HK-2 (cell line): ENCODE data around the gene CTNNA1.

ENCODE experiments used
- DNase-seq: peaks from one replicate; pipeline ENCODE4 v3.0.0-alpha.2; 2018; ENCODE audit not compliant: unreplicated experiment

Gene CTNNA1

GRCh38 chr5:138965626-138966025, 212.4 kb downstream of the CTNNA1 start:
- DNase-seq = no peak

DNA sequence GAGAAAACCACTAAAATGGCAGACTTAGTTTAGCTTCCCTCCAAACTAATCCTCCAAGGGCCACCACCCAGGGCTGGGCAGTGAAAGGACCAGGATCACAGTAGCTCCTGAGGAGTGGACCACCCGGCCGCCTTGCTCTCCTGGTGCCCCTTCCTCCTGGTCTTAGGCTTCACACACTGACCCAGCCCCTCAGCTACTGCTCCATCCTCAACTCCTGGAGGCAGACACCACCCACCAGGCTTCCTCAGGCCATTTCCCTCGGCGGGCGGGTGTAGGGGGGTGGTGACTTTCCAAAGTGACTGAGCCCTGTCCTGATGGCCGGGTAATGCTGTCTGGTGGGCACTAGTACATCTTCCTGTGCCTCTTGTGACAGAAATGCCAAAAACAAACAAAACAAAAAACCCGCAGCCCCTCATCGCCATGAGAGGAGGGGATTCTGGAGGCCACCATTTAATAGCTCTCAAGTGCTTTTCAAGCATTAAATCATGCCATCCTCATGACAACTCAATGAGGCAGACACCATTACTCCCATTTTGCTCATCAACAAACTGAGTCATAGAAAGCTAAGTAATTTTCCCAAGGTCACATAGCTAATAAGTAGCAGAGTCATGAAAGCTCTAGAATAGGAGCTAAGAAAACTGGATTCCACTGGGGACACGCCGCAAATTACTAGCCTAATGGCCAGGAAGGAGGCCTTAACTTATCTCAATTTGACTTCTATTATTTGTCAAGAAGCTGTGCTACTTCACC, 213.2 kb downstream of the CTNNA1 start:
- DNase-seq = no peak

DNA sequence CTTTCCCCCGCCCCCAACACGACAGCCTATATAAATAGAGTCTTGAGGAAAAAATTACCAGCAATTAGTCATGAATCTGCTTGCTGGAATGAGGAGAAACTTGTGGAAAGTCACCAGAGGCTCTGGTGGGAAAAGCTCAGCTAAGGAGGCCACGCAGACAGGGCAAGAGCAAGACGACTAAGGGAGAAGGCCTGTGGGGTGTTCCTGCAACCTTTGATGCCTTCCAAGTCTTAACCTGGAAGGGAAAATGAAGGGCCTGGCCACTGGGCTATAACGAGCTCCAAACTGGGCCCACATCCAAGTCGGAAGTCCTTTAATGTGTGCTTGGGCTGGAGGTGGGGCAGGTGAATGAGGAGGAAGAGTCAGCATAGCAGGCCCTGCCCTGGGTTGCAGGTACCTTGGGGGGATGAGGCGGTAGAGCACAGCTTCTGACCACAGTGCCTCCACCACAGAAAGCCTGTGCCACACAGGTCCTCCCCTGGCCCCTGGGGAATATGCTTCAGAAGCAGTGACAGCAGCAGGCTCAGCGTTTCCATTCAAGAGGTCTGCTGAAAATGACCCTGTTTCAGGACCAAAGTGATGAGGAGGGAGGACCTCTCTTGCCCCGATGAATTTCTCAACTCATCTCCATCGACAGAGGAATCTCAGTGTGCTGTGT, 214.7 kb downstream of the CTNNA1 start:
- no peak for DNase-seq

- DNase-seq = no peak
Measured at GRCh38 chr5:138968601-138969000, 215.4 kb downstream of the CTNNA1 start.

DNA sequence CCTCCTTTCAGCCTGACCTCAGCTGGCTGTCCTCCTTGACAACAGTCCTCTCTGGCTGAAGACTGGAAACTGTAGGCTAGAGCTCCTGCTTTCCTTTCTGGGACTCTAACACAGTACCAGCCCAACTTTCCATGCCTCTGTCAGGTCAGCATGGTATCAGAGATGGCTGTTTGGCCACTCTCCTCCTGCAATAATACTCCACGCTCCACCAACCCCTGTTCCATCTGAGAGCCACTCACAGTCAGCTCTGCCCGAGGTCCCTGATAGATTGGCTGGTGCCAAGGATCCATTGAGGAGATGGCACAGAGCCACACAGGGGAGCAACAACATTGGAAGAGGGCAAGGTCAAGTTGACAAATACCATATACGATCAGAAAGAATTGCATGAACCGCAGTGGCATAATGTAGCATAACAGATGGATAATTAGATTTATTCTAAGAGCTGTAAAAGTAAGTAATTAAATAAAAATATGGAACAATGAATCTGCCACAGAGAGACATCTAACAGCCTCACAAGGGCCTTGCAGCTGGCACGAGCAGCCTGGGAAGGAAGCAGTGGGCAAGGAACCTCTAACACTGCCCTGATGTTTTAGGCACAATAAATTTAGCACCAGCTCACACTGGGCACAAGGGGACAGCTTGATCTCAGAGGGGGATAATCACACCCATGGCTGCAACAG, 216.2 kb downstream of the CTNNA1 start:
- no peak for DNase-seq

DNA sequence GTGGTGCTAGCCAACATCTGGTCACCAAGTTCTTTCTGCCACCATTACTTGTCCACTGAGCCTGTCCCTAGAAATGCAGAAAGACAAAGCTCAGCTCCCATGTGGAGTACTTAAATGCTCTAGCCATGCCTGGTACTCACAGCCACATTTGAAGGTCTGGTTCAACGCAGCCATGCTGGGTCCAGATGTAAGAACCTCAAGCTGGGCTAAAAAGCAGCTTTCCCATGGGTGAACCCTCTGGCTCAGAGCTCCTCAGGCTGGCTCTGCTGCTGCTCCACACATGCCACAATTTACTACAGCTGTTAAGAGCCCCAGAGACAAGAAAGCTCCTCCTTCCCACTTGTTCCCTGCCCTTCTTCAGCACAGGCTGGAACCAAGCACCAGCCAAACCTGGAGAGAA, 219.0 kb downstream of the CTNNA1 start:
- no peak for DNase-seq

GRCh38 chr5:138972836-138973235, 219.6 kb downstream of the CTNNA1 start:
- no peak for DNase-seq

- DNase-seq = no peak
Measured at GRCh38 chr5:138974227-138975063, 221.2 kb downstream of the CTNNA1 start.

GRCh38 chr5:138975098-138975847, 222.0 kb downstream of the CTNNA1 start:
- no peak for DNase-seq

- DNase-seq = no peak
Measured at GRCh38 chr5:138978080-138978479, 224.9 kb downstream of the CTNNA1 start.

GRCh38 chr5:138978581-138978980, 225.4 kb downstream of the CTNNA1 start:
- DNase-seq = no peak

GRCh38 chr5:138979684-138980280, 226.6 kb downstream of the CTNNA1 start:
- DNase-seq = no peak

- no peak for DNase-seq
Measured at GRCh38 chr5:138980441-138980840, 227.2 kb downstream of the CTNNA1 start.

GRCh38 chr5:138981131-138981530, 227.9 kb downstream of the CTNNA1 start:
- no peak for DNase-seq

- no peak for DNase-seq
Measured at GRCh38 chr5:138981586-138981985, 228.4 kb downstream of the CTNNA1 start.

- DNase-seq = no peak
Measured at GRCh38 chr5:138983984-138984383, 230.8 kb downstream of the CTNNA1 start.
